HG02763 (cell line): Measurements from ENCODE around the gene E2F3.

Experiments used
- ATAC-seq: cut with Tn5 transposase; IDR thresholded peaks from one replicate; pipeline ENCODE4 v1.9.1; 2021; ENCODE audit warnings: mild to moderate bottlenecking, moderate library complexity; ENCODE audit not compliant: unreplicated experiment

Gene E2F3

GRCh38 chr6:20401205-20402091, at the start of gene E2F3:
Gene E2F3, plus strand, starts transcription at chr6:20401879. Its CDS starts 354 bp downstream, at chr6:20402233.
- ATAC-seq: peak; percentile 85

DNA sequence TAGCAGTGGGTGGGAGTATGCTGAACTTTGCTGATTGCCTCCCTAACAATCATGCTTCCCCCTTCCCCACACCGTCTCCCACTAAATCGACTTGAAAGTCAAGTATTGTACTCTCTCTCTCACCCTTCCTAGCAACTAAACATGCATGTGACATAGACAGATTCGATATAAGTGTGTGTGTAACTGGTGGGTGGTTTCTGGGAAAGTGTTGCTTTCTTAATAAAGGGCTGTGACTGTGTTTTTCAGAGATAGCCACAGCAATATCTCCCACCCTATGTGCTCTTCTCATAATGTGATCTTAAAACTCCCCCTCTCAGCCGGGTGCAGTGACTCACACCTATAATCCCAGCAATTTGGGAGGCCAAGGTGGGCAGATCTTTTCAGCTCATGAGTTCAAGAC, 49.3 kb upstream of the E2F3 start:
- no peak for ATAC-seq

GRCh38 chr6:20353134-20353533, 48.5 kb upstream of the E2F3 start:
- ATAC-seq: no peak

GRCh38 chr6:20354366-20354765, 47.3 kb upstream of the E2F3 start:
- ATAC-seq: no peak

- no peak for ATAC-seq
These were observed 41.1 kb upstream of the E2F3 start for GRCh38 chr6:20360471-20361119.

DNA sequence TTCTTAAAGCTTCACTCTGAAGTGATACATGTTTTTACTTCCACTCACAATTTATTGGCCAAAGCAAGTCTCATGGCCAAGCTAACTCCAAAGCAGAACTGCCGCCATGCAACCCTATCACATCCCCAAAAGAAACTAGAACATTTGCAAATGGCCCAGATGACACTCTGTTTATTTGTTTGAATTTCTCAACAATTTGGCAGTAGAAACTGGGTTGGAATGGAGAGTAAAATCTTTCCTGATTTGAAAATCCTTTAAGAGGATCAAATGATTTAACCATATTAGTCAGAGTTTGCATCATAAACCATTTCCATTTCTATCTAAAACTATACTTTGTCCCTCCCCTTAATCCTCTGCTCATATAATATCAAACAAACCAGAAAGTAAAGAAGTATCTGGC, 39.1 kb upstream of the E2F3 start:
- no peak for ATAC-seq

DNA sequence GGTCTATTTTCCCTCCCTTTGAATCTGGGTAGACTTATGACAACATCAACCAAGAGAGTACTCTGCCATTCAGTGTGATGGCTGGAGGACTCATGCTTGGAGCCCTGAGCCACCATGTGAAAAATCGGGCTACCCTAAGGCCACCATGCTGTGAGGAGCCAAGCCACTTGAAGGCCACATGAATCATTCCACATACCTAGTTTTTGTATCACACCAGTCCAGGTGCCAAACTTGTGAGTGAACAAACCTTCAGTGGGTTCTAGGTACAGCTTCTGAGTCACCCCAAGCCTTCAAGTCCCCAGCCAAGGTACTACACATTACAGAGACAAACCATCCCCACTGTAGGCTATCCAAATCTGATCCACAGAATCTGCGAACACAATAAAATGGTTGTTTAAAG, 37.4 kb upstream of the E2F3 start:
- no peak for ATAC-seq

DNA sequence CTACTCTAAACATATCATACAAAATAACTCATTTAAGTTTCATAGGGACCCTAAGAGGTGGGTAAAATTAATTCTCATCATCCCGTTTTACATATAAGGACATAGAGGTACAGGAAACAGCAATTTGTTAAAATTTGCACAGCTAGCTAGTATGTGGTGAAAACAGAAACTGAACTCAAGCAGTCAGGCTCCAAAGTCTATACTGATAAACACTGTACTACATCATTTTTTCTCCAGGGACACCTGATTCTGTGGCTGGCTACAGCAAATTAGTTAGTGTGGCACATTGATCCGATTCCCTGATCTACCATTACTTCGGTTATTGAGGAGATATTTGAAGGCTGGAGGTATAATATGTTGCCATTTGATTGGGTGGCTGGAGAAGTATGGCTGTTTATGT, 36.2 kb upstream of the E2F3 start:
- ATAC-seq: peak; percentile 58

DNA sequence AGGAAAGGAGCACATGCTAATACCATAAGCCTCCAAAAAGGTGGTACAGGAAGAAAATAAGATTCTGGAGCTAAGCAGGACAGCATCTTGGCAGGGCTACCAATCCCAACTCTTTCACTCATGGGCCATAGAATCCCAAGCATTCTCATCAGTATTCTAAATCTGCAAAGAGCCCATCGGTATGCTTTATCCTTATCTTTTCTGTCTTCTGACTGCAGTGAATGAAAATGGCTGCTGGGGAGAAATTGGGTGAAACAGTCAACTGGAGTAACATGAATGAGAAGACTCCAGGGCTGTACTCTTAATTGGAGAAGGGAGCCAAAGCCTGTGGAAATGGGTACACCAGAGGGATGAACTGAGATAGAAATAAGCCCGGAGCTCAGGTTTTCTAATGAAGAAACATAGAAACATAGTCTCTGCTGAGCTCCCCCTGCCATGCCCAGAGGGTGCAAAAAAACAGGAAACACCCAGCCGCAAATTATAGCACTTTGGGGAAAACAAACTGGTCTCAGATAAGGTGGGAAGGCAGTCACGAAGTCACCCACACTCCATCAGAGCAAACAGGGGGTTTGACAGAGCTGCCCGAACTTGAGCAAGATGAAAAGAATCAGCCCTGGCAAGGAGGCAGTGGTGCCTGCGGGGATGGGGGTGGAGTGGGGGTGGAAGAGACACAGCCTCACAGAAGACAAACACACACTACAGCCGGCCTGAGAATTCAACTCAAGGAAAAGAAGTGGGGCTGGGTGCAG, 35.4 kb upstream of the E2F3 start:
- no peak for ATAC-seq

GRCh38 chr6:20367743-20368485, 33.8 kb upstream of the E2F3 start:
- no peak for ATAC-seq

DNA sequence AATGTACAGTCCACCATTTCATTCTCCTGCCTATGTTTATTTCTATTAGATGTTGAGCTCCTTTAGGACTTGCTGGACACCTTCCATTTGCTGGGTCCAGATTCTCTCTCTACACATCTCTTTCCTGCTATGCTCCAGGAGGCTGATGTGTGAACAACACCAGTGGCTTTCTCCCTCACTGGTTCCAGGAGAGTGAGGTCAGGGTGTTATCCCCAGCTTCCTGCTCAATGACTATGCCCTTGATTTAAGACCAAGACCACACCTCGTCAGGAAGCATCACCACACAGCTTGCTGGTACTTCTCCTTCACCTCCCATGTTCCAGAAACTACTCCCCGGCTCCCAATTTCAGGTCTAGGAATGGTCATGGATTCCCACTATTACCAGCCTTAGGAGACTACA, 31.3 kb upstream of the E2F3 start:
- ATAC-seq: no peak

- no peak for ATAC-seq
These were observed 30.9 kb upstream of the E2F3 start for GRCh38 chr6:20370801-20371200.

DNA sequence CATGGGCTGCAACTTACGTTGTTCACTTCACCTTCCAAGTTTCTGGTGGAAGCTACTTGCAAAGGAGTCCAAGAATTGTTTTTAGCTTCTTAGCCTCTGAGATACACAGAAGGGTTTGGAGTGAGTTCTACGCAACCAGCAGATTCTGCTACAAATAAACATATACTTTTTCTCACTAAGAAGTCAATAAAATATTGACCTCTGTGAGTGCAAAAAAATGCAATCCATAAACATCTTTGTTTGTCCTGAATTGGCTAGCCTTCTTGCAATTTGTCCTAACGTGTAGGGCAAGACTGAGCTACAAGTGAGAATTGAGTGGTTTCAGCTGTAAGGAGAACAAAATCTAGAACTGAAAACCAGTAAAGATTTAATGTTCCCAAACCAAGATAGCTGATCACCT, 26.2 kb upstream of the E2F3 start:
- ATAC-seq: no peak

DNA sequence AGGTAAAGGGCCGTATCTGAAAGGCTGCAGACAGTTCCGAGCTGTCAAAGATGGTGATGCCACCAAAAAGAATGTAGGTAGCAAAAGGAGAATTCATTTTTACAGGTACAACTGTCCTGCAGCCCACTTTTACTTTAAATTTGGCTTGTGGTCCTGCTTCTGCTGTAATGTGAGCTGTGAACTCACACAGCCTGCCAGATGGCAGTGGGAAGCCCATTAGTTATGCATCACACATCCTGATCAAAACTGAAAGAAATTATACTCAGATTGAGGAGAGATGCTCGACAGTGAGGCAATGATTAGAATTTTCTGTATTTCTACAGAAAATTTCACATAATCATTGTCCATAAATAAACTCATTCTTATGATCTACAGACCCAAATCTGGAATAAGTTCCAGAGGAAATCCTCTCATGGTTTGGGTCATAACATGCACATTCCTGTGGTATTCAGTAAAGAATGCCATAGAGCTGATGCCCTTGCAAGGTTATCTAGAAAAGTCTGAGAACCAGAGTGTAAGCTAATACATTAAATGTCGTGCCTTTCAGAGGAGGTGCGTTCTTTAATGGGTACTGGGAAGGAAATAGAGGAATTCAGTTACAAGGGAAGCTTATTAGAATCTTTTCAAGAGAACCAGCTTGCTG, 23.9 kb upstream of the E2F3 start:
- no peak for ATAC-seq

DNA sequence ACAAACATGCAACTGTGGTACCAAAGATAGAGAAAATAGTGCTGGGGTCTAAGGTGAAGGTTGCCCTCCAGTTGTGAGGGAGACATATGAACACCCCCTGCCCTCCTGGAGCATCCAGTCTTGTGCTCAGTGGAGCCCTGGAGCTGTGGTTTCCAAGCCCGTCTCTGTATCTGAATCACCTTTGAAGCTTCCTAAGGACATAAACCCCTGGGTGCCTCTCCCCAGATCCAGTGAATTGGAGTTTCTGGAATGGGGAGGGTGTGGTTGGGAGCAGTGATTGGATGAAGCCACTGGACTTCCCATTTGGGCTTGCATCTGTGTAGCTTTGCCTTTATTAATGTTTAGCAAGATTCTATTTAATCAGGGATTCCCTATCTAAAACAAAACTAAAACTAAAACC, 22.4 kb upstream of the E2F3 start:
- no peak for ATAC-seq

DNA sequence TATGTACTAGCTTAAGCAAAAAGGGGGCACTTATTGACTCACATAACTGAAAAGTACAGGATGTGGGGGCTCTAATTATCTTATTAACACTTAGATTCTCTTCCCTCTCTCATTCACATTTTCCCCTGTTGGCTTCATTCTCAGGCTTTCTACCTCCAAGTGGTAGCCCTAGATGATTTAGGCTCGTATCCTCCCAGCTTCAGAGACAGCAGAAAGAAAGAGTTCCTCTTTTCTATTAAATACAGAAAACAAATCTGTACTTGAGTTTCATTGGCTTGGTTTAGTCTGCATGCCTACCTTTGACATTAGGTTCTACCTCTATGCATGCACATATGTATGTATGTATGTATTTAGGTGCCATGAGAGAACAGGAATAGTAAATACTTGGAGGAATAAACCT, 15.5 kb upstream of the E2F3 start:
- no peak for ATAC-seq

DNA sequence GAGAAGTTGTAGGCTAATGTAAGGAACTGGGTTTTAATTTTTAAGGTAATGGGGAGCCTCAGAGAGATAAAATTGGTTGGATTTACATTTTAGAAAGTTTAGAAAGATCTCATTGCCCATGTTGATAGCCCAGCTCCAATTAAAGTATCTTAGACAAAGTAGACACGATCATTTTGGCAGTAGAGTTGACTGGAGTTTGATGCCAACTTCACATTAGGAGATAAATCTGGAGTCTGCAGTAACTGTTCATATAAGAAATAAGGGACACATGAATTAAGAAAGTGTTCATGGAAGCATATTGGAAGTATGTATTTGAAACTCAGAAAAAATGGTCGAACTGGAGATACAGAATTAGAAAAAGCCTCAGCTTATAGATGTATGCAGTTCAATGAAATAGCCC, 12.6 kb upstream of the E2F3 start:
- no peak for ATAC-seq

DNA sequence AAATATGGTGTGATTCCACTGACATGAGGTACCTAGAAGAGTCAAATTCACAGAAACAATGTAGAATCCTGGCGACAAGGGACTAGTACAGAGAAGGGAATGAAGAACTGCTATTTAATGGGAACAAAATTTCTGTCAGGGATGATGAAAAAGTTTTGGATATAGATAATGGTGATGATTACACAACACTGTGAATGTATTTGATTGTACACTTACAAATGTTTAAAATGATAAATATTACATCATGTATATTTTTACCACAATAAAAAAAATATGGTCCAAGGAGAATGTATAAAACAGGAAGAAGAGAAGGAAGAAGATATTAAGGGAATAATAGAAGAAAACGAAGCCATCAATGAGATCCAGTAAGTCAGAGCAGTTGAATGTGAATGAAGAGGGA, 8.4 kb upstream of the E2F3 start:
- no peak for ATAC-seq

GRCh38 chr6:20399518-20399917, 2.2 kb upstream of the E2F3 start:
- ATAC-seq: no peak

- no peak for ATAC-seq
These were observed 1.0 kb upstream of the E2F3 start for GRCh38 chr6:20400456-20401204.
